ENCODE results near the gene KCTD16.

The KCTD16 gene

GRCh38 chr5:144522698-144523097 is 352.0 kb downstream of the KCTD16 start:
- no peak for DNase-seq
- H3K4me1 ChIP-seq (ENCODE audit: low read length) = no peaks in the 10 kb centered on the region
- TF ChIP-seq EZH2phosphoT487 (IDR thresholded peaks at IDR 0.05; ENCODE audit: low read length) (no peak), CTCF (IDR thresholded peaks at IDR 0.05; ENCODE audit: low read length) (no peak), EZH2 (optimal IDR thresholded peaks at IDR 0.05; ENCODE audit: low read depth, low read length) (no peak)

GRCh38 chr5:144525000-144525399 is 354.3 kb downstream of the KCTD16 start:
- Histone ChIP-seq H3K9me3 (replicated peaks; ENCODE audit: insufficient read depth, low read length) (no peaks in the 10 kb centered on the region), H3K9me2 (replicated peaks; ENCODE audit: insufficient read depth, low read length) (no peaks in the 10 kb centered on the region), H3K79me2 (ENCODE audit: low read length) (no peaks in the 10 kb centered on the region), H3K27me3 (replicated peaks; ENCODE audit: insufficient read depth, low read length) (no peaks in the 10 kb centered on the region), H3K4me3 (ENCODE audit: low read length) (no peak overlapping the region), H4K20me1 (ENCODE audit: insufficient read depth, low read length) (no peaks in the 10 kb centered on the region), H2AFZ (ENCODE audit: low read length) (no peak overlapping the region), H3K4me1 (ENCODE audit: low read length) (no peaks in the 10 kb centered on the region), H3K36me3 (replicated peaks; ENCODE audit: insufficient read depth, low read length) (no peaks in the 10 kb centered on the region), H3F3A (ENCODE audit: insufficient read depth, low read length) (no peaks in the 10 kb centered on the region), H3K27ac (ENCODE audit: low read length) (no peak overlapping the region), H3K9ac (ENCODE audit: low read length) (no peak overlapping the region), H3K4me2 (ENCODE audit: low read depth, low read length) (no peak overlapping the region)
- DNase-seq = no peak
- TF ChIP-seq EZH2phosphoT487 (IDR thresholded peaks at IDR 0.05; ENCODE audit: low read length) (no peak), CTCF (IDR thresholded peaks at IDR 0.05; ENCODE audit: low read length) (no peak), EZH2 (optimal IDR thresholded peaks at IDR 0.05; ENCODE audit: low read depth, low read length) (no peak)

More at GRCh38 chr5:144522698-144523097, 352.0 kb downstream of the KCTD16 start:
- Histone ChIP-seq H3K36me3 (replicated peaks; ENCODE audit: insufficient read depth, low read length) (no peaks in the 10 kb centered on the region), H3K4me2 (ENCODE audit: low read depth, low read length) (no peak overlapping the region), H3K27ac (ENCODE audit: low read length) (no peak overlapping the region), H4K20me1 (ENCODE audit: insufficient read depth, low read length) (no peaks in the 10 kb centered on the region), H3K9me2 (replicated peaks; ENCODE audit: insufficient read depth, low read length) (no peaks in the 10 kb centered on the region), H3F3A (ENCODE audit: insufficient read depth, low read length) (no peaks in the 10 kb centered on the region), H3K27me3 (replicated peaks; ENCODE audit: insufficient read depth, low read length) (no peaks in the 10 kb centered on the region), H3K9me3 (replicated peaks; ENCODE audit: insufficient read depth, low read length) (no peaks in the 10 kb centered on the region), H3K9ac (ENCODE audit: low read length) (no peak overlapping the region), H2AFZ (ENCODE audit: low read length) (no peak overlapping the region), H3K79me2 (ENCODE audit: low read length) (no peaks in the 10 kb centered on the region), H3K4me3 (ENCODE audit: low read length) (no peak overlapping the region)

- no peak overlapping the region for H3K27ac ChIP-seq (ENCODE audit: low read length)
- DNase-seq = no peak
- no peaks in the 10 kb centered on the region for H3F3A ChIP-seq (ENCODE audit: insufficient read depth, low read length)
- no peak overlapping the region for H3K9ac ChIP-seq (ENCODE audit: low read length)
- H2AFZ ChIP-seq (ENCODE audit: low read length) = no peak overlapping the region
- TF ChIP-seq EZH2phosphoT487 (IDR thresholded peaks at IDR 0.05; ENCODE audit: low read length) = no peak
- no peaks in the 10 kb centered on the region for H3K9me3 ChIP-seq (replicated peaks; ENCODE audit: insufficient read depth, low read length)
- no peak overlapping the region for H3K4me3 ChIP-seq (ENCODE audit: low read length)
- no peaks in the 10 kb centered on the region for H3K79me2 ChIP-seq (ENCODE audit: low read length)
- H3K4me2 ChIP-seq (ENCODE audit: low read depth, low read length) = no peak overlapping the region
- H3K4me1 ChIP-seq (ENCODE audit: low read length) = no peaks in the 10 kb centered on the region
- no peaks in the 10 kb centered on the region for H3K9me2 ChIP-seq (replicated peaks; ENCODE audit: insufficient read depth, low read length)
- H3K27me3 ChIP-seq (replicated peaks; ENCODE audit: insufficient read depth, low read length) = no peaks in the 10 kb centered on the region
- no peaks in the 10 kb centered on the region for H4K20me1 ChIP-seq (ENCODE audit: insufficient read depth, low read length)
- H3K36me3 ChIP-seq (replicated peaks; ENCODE audit: insufficient read depth, low read length) = no peaks in the 10 kb centered on the region
Measured at GRCh38 chr5:144531188-144531587, 360.5 kb downstream of the KCTD16 start.
